HG02840 (cell line): ENCODE data around the gene FOXN3.

Experiments
- ATAC-seq: cut with Tn5 transposase; IDR thresholded peaks from one replicate; pipeline ENCODE4 v1.9.1; 2021; ENCODE audit warnings: mild to moderate bottlenecking, moderate library complexity, moderate number of reproducible peaks; ENCODE audit not compliant: unreplicated experiment, low FRiP score

The FOXN3 gene

DNA sequence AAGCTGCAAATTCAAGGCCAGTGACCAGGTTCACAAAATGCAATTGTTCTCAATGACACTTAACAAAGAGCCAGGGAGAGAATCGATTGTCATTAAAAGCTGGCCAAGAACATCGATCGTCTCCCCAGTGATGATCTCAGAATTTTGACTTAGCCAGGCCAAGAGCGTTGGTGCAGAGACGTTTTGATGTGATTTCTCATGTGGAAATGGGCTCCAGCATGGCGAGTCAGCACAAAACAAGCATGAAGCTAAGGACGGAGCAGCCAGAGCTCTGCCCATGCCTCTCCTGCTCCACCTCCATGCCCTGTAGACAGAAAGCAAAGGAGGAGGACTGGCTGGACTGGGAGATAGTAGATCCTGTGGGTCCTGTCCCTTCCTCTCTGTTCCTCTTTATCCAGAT lies 270.8 kb downstream of the FOXN3 start:
- ATAC-seq = no peak

DNA sequence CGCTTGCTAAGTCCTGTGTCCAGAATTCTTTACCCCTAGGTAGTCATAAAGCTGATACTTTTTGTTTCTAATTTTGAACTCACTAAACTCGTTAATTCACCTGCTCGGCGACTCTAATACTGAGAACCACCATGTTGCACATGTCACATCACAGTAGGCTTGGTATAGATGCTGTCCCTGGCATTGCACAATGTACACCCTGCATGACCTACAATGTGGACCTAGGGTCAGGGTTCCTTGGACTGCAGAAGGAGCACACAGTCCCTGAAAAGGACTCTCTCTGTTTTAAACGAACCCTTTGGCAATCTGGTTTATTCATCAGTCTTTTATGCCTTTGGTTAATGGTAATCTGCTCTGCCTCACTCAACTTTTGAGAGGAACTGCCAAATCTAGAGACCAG lies 272.4 kb downstream of the FOXN3 start:
- no peak for ATAC-seq

DNA sequence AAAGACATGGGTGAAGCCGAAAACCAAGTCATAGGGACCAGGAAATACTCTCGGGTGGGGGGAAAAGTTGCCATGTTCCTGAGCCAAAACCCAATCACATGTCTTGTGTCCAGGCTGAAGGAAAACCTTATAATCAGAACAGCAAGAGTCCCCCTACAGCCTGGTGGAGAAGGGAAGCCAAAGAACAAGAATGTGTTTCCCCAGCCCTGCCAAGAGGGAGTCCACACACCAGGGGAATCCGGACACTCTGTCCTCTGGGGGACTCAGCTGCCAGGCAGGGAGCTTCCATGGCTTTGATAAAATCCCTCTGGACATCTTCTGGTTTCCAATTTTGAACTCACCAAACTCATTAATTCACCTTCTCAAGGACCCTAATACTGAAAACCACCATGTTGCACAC lies 273.0 kb downstream of the FOXN3 start:
- ATAC-seq = no peak

DNA sequence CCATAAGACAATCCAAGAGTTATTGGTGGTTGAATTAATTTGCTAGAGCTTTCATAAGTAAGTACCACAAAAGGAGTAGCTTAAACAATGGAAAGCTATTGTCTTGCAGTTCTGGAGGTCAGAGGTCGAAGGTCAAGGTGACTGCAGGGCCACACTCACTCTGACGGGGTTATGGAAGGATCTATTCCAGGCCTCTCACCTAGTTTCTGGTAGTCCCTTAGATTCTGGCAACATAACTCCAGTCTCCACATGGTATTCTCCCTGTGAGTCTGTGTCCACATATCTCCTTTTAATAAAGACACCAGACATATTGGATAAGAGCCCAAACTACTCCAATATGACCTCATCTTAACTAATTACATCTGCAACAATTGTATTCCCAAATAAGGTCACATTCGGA lies 273.4 kb downstream of the FOXN3 start:
- ATAC-seq = no peak

DNA sequence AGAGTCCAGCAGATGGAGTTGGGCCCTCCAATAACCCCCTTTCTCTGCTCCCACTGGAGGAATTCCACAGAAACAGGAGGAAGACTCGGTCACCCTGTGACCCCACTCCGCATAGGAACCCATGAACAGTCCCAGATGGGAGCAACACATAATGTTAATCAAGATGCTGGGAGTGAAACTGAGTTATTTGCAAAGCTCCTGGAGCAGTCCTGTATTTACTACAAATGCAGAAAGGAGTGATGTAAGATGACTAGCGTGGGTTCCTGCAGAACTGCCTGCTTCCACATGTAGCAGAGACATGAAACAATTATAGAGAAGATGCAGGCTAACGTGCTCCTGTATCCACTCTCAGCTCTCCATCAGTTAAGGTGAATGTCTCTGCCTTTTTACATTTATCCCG lies 274.7 kb downstream of the FOXN3 start:
- no peak for ATAC-seq

DNA sequence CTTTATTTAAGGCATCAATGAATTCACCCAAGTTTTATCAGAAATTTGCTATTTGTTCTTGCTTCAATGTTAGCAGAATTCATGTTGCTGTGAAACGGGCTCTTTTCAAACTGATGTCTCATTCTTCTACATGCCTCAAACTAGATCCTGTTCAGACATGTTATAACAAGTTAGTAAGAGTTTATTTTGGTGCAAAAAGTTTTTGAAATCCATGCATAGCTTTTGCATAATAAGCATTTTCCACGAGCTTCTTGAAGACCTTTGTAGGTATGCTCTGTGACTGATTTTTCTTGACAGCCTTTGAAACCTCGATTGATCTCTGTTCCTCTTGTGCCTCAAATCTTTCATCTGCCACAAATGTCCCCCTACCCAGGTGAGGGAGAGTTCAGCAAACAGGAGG lies 275.2 kb downstream of the FOXN3 start:
- no peak for ATAC-seq

DNA sequence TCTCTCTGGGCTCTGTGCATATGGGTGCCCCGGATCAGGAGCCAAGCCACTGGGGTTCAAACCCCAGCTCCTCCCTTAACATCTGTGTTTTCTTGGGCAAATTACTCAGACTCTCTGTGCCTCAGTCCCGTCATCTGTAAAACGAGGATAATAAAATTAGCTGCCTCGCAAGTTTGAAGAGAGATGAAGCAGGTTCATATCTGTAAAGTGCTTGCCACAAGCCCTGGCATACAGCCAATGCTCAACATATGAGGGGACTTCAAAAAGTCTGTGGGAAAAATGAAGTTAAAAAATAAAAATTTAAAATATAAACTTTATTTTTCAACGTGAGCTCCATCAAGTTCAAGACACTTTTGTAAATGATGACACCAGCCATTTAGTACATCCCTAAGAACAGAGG lies 276.7 kb downstream of the FOXN3 start:
- no peak for ATAC-seq

DNA sequence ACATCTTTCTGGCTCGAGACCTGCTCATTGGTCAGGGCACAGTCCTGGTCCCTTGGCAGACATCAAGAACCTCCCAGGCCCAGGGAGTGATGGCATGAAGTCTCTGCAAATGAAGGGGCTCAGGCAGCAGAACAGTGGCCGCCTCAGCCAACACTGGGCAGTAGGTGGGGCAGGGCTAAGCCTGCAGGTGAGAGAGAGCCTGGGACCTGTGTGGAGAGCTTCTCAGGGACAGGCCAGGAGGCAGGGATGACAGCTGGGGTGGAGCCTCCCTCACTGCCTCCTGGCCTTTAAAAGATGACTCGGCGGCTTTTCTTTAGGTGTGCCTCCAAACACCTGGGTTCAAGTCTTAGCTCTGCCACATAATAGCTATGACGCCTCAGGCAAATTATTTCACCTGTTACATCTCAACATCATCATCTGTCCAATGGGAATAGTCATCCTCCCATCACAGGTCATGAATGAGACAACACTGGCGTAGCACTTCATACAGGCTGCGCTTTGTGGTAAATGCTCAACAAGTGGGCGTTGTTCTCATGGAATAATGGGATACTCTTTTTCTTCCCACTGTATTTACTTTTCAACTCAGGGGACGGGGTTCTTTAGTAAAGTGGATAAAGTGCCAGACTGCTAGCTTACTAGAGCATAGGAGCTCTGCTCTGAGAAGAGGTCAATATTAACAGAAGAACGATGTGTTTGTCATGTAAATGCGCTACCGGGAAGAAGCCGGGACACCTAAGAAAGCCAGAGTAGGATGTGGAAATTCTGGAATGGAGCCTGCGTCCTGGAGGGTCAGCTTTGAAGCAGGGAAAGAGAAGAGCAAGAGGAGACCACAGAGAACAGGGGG lies 277.4 kb downstream of the FOXN3 start:
- ATAC-seq = no peak

DNA sequence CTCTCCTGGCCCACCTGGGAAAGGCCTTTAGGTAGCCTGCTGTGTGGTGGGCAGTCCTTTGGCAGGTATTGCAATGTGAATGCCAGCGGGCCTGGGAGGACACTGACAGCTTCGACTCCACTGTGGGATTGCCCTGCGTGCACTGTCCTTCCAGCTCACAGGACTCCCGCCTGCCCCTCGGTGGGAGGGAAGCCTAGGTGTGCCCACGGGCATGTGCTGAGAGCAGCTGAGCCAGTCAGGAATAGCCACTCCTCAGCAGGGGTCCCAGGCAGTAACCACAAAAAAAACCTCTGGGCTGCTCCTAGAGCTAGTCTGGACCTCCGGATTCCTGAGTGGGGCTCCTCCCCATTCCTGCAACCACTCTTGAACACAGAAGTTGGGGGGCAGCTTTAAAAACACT lies 278.2 kb downstream of the FOXN3 start:
- ATAC-seq = no peak

DNA sequence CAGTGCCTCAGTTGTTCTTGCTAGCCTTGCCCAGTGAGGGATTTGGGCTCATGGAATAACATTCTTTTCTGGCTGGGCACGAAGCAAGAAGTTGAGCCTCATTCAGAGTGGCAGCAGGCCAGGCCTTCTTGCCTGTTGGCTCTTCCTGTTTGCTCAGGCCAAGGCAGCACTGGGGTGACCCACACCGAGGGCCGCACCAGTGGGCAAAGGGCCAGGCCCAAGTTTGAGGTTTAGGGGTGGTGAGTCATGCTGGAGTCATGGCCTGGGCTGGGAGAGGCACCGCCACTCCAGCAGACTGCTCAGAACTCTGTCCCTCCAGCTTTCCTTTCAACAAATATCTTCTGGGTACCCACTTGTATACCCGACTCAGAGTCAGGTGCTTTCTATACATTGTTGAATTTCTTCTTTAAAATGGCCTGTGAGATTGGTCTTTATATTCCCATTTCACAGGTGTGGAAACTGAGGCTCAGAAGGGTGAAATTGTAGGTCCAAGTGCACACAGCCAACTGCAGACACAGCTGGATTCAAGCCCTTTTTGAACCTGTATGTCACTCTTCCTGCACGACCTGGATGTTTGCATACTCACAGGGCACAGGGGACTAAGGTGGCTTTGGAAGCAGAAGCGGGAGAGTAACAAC lies 279.4 kb downstream of the FOXN3 start:
- no peak for ATAC-seq

DNA sequence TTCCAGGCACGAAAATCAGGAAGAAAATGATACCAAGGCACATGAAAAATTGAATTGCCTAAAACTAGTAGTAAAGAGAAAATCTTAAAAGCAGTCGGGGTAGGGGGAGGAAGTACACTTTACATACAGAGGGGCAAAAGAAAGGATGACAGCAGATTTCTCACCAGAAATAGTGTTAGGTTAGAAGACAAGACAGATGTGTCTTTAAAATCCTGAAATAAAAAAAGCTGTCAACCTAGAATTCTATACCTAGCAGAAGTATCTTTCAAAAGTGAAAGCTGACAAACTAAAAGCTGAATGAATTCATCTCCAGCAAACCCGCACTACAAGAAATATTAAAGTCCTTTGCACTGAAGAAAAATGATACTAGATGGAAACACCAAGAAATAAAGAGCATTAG lies 280.4 kb downstream of the FOXN3 start:
- no peak for ATAC-seq

DNA sequence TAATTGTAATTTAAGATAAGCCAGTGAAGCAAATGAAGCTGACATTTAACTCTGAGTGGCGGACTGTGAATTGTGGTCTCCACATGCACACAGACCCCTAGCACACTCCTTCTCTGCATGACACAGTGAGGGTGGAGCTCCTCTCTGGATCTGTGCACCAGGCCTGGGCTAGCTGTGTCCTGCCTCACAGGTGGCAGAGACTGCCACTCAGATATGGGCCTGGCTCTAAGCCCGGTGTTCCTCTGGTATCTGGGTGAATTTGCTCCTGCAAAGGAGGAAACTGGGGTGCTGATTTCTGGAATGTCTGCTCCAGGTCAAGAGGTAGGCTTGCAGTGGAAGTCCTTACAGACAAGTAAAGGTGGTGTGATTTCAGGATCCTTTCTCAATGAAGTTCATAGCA lies 282.4 kb downstream of the FOXN3 start:
- ATAC-seq = no peak

DNA sequence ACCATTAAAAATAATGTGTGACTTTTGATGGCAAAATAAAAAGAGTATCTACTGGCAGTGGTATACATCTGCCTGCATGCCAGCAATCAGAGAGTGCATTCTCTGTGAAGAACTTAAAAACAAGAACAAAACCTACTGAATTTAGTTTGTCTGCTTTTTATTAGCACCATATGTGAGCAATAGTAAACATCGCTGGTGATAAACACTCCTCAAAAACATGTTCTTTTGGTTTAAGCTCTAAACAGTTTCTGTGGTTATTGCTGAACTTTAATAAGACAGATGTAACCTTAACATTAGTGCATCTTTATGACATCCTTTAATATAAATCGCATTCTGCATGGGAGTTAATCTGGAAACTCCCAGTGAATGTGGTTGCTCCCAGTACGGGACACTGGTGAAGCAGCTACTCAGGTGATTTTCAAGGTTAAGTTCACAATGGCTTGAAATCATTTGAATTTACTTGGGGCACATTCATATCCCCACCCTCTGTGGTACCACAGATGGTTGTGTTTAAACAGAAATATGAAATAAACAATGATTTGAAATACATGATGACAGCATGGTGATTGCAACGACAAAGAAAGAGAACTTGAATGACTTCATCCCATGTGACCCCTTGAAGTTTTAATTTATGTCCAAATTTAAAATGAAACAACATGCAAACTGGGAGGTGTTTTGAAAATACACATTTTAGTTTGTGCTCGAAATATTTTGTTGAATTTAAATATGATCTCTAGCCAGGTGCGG lies 285.9 kb downstream of the FOXN3 start:
- no peak for ATAC-seq

DNA sequence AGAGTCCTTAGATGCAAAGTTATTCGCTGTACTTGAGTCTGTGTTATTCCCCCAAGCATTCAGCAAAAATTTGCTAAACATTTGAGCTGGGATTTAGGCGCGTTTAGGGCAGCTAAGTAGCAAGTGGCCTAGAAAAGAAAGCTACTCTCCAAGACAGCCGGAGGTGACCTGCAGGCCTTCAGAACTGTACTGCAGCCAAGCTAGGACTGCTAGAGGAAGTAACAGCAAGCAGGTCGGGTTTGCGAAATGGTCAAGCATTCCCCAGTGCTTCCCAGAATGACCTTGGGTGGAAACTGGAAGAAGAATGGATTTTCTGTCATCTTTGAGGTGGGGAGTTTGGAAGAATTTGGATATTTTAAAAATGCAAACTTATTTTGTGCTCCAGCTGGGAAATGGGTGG lies 287.5 kb downstream of the FOXN3 start:
- ATAC-seq = no peak

DNA sequence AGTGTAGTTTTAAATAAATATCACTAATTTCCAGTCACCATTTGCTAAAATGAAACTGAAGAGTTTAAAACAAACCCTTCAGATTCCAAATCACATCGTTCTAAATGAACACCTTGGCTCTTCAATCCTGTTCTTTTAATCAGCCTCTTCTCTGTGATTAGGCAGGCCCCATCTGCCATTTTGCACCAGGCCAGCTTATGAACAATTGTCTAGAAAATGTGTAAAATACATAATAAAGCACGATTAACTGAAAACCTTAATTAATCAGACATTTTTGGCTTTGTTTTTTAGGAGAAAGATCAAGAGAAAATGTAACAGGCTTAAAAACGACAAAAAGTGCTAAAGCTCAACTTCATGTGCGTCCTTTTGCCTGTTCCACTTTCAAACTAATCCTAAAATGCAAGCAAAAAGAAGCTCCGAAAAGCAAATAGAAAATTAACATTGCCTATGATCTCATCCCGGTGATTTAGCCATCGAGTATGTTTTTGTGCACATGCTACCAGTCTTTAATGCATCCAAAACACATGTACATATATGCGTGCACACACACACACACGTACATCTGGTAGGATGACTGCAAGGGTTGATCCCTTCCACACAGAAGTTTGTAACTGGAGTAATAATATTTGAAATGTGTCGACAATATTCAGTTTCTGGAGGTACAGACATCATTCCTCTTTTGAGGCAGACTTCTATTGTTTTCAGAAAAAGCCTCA lies 288.6 kb downstream of the FOXN3 start:
- no peak for ATAC-seq

DNA sequence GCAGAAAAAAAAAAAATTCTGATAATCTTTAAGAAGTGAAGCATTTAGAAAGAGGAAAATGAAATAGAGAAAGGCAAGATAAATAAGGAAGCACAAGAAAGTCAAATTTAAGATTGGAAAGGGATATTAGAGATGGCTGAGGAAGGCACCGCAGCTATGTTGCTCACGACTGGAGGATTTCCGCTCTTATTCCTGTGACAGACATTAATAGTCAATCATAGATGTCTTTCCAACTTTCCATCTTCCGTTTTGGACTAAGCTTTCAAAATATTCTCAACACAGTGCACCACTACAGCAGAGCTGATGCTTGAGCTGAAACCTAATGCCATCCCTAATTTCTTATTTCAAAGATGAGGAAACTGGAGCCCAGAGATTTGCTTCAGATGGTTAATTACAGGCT lies 290.6 kb downstream of the FOXN3 start:
- no peak for ATAC-seq

DNA sequence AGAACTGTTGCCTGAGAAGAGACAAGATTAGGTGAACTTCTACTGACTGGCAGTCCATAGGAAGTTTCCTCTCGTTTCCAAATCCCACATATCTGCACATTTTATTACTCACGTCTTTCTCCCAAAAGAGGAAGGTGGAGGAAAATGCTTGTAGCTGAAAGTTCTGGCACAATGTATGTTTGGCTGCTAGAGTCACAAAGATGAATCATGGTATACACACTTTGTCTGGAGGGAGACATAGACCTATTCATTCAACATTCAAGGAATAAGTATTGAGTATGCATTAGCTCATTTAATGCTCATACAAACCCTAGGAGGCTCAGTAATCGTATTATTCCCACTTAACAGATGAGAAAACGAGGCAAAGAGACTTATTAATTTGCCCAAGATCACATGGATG lies 291.8 kb downstream of the FOXN3 start:
- no peak for ATAC-seq

DNA sequence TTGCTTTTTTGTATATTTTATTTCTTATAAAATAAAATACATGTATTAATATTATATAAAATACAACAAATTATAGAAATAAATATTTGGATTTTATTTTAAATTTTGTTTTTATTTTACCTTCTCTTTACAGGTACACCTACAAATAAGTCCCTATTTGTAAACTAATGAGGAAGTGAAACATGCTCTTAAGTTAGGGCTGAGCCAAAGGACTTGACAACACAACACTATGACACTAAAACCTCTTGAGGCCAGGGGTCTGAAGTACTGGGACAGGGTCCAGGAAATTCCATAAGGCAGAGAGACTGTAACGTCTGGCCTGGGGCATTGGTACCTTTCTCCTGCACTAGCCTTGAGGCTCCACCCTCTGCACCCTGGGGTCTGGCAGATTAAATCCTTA lies 293.2 kb downstream of the FOXN3 start:
- no peak for ATAC-seq

DNA sequence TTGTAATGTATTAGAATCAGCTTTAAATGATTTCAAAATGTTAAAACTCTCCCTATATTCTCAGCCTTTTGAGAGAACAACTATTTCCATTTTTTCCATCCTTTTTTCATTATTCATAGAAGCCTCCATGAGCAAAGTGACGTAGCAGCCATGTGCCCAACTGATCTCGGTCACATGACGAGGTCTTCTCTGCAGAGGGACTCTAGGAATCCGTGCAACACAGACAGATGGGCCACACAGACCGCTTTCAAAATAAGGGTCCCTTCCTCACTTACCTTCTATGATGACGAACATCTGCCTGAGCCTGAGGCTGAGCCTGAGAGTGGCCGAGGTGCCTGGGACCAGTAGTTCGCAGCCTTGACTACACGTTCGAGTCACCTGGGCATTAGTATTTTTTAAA lies 293.8 kb downstream of the FOXN3 start:
- ATAC-seq = no peak

DNA sequence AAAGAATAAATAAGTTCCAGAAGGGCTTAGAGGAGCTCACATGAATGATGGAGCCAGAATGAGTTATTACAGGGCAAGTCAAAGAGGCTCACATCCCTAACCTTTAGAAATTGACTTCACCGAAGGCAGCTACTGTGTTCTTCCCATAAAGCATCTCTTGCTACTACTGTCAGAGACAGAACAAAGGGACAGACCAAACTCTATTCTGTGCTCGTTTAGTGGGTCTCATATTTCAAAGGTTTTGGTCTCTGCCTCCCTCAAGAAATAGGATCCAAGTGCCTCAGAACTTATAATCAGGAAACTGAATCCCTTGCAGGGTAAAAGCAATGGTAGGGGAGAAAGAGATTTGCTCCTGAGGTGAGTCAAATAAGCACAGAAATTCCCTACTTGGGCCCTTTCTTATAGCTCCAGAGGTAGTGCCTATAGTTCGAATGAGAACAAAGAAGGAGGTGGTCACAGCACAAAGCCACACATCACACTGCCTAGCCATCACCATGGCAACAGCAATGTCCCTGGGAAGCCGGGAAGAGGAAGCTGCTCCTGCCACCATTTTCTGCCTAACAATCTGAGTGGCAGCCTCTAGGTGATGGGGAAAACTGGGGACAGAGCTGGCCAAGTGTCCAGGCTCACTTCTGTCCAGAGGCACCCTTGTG lies 294.9 kb downstream of the FOXN3 start:
- ATAC-seq = no peak
